HepG2 (cell line): ENCODE data around the gene KIF26B.

ENCODE experiments used
- BRF2 ChIP-seq: sonication (generic); formaldehyde crosslinking; IDR thresholded peaks from 2 replicates; pipeline ENCODE4 v1.8.1; 2022; ENCODE audit warnings: mild to moderate bottlenecking, missing genetic modification reagents
- ELF1 ChIP-seq: sonication (generic); formaldehyde crosslinking; IDR thresholded peaks from 2 replicates; pipeline ENCODE4 v1.4.0; 2020; ENCODE audit warnings: missing genetic modification reagents
- ELF4 ChIP-seq: sonication (generic); formaldehyde crosslinking; IDR thresholded peaks from 2 replicates; pipeline ENCODE4 v1.5.0; 2020; ENCODE audit warnings: missing genetic modification reagents, mild to moderate bottlenecking, moderate library complexity, borderline replicate concordance
- ETS1 ChIP-seq: sonication (generic); formaldehyde crosslinking; IDR thresholded peaks from 2 replicates; pipeline ENCODE4 v1.4.0; 2020; ENCODE audit warnings: missing genetic modification reagents
- HNF4G ChIP-seq, 2 experiments: sonication (generic) in 1 of 2; formaldehyde crosslinking in 1 of 2; IDR thresholded peaks; 2 replicates each; pipeline versions ENCODE4 v1.4.0 to v1.6.1; 2011 to 2020; ENCODE audit warnings: borderline replicate concordance in 2 of 2, low read depth in 2 of 2, mild to moderate bottlenecking in 2 of 2, low read length in 1 of 2, missing genetic modification reagents in 1 of 2, moderate library complexity in 1 of 2
- KAT2B ChIP-seq: fragments of 150-350 bp; IDR thresholded peaks from 2 replicates; pipeline ENCODE4 v1.6.1; 2014; ENCODE audit warnings: low read depth, low read length, borderline replicate concordance
- MED1 ChIP-seq: sonication (generic); formaldehyde crosslinking; IDR thresholded peaks from 2 replicates; pipeline ENCODE4 v1.4.0; 2020; ENCODE audit warnings: missing genetic modification reagents
- MYC ChIP-seq: sonication (generic); formaldehyde crosslinking; IDR thresholded peaks from 2 replicates; pipeline ENCODE4 v1.9.0; 2021; ENCODE audit warnings: missing genetic modification reagents, borderline replicate concordance
- PBX3 ChIP-seq: sonication (generic); formaldehyde crosslinking; IDR thresholded peaks from 2 replicates; pipeline ENCODE4 v1.8.1; 2023; ENCODE audit warnings: missing genetic modification reagents, inconsistent platforms, borderline replicate concordance
- TAF1 ChIP-seq: sonication (generic); formaldehyde crosslinking; IDR thresholded peaks from 2 replicates; pipeline ENCODE4 v1.4.0; 2020; ENCODE audit warnings: missing genetic modification reagents
- ZNF12 ChIP-seq: sonication (generic); formaldehyde crosslinking; IDR thresholded peaks from 2 replicates; pipeline ENCODE4 v1.5.0; 2020; ENCODE audit warnings: missing genetic modification reagents
- ZNF256 ChIP-seq: sonication (generic); formaldehyde crosslinking; conservative IDR thresholded peaks from 2 replicates; pipeline ENCODE4 v1.4.0; 2020; ENCODE audit warnings: missing genetic modification reagents
- ZNF7 ChIP-seq: IDR thresholded peaks from 2 replicates; pipeline ENCODE4 v1.6.1; 2016; ENCODE audit warnings: missing biosample characterization, missing genetic modification reagents

- TF ChIP-seq MYC (CRISPR knock-in tag) (no peak), PBX3 (CRISPR knock-in tag) (no peak), KAT2B (no peak), ELF1 (CRISPR knock-in tag) (no peak), MED1 (CRISPR knock-in tag) (no peak), TAF1 (CRISPR knock-in tag) (no peak), ETS1 (CRISPR knock-in tag) (no peak), ELF4 (CRISPR knock-in tag) (no peak), ZNF256 (CRISPR knock-in tag) (no peak), ZNF12 (no peak), HNF4G (IDR thresholded peaks at IDR 0.05; ENCODE audit: borderline replicate concordance, low read depth, low read length) (no peak), HNF4G (CRISPR knock-in tag; IDR thresholded peaks at IDR 0.05; ENCODE audit: borderline replicate concordance, low read depth) (no peak), BRF2 (no peak), ZNF7 (CRISPR knock-in tag) (no peak)
These were observed 13.3 kb downstream of the KIF26B start for GRCh38 chr1:245168086-245168485.
